Medulla oblongata (tissue), 1 donor: Measurements from ENCODE around the gene CD163L1.
"Not testable (repeated sequence)": the region's sequence is repeated elsewhere in the genome, so short reads cannot be mapped to it uniquely, and the experiment has no call there.

Experiments
- DNase-seq: peaks from one replicate; pipeline ENCODE4 v3.0.0-alpha.2; 2015; ENCODE audit errors: extremely low spot score

The CD163L1 gene

GRCh38 chr12:7444076-7444475, at the start of gene CD163L1:
CD163L1 (minus strand) TSS chr12:7444153; CDS start chr12:7444127, 26 bp downstream.
- DNase-seq = no peak

GRCh38 chr12:7493006-7493405, 49.1 kb upstream of the CD163L1 start:
- DNase-seq = no peak

- no peak for DNase-seq
Observed at GRCh38 chr12:7486512-7486911, 42.6 kb upstream of the CD163L1 start.

- no peak for DNase-seq
Observed at GRCh38 chr12:7485095-7485494, 41.1 kb upstream of the CD163L1 start.

- no peak for DNase-seq
Observed at GRCh38 chr12:7483343-7483742, 39.4 kb upstream of the CD163L1 start.

- DNase-seq = no peak
Observed at GRCh38 chr12:7479771-7480170, 35.8 kb upstream of the CD163L1 start.

GRCh38 chr12:7472060-7472459, 28.1 kb upstream of the CD163L1 start:
- DNase-seq = no peak

- peak; percentile 53 for DNase-seq
Observed at GRCh38 chr12:7460375-7461259, 16.7 kb upstream of the CD163L1 start.

GRCh38 chr12:7459973-7460372, 16.0 kb upstream of the CD163L1 start:
- no peak for DNase-seq

GRCh38 chr12:7451756-7452155, 7.8 kb upstream of the CD163L1 start:
- no peak for DNase-seq

- no peak for DNase-seq
Observed at GRCh38 chr12:7450667-7451066, 6.7 kb upstream of the CD163L1 start.

GRCh38 chr12:7448099-7448498, 4.1 kb upstream of the CD163L1 start:
- DNase-seq = no peak

GRCh38 chr12:7444537-7444936, 584 bp upstream of the CD163L1 start:
- DNase-seq = no peak

- DNase-seq = no peak
Observed at GRCh38 chr12:7441216-7441615, 2.7 kb downstream of the CD163L1 start.

GRCh38 chr12:7439579-7440505, 4.1 kb downstream of the CD163L1 start:
- no peak for DNase-seq

- not testable (repeated sequence) for DNase-seq
Observed at GRCh38 chr12:7438291-7438995, 5.5 kb downstream of the CD163L1 start.

- not testable (repeated sequence) for DNase-seq
Observed at GRCh38 chr12:7437494-7437893, 6.5 kb downstream of the CD163L1 start.

- no peak for DNase-seq
Observed at GRCh38 chr12:7434670-7435069, 9.3 kb downstream of the CD163L1 start.

- no peak for DNase-seq
Observed at GRCh38 chr12:7433276-7433822, 10.6 kb downstream of the CD163L1 start.

- no peak for DNase-seq
Observed at GRCh38 chr12:7431993-7432685, 11.8 kb downstream of the CD163L1 start.

GRCh38 chr12:7411343-7411742, 32.6 kb downstream of the CD163L1 start:
- no peak for DNase-seq
